GM18502 (cell line): ENCODE measurements around the gene GEMIN5.

Source experiments
- ATAC-seq: cut with Tn5 transposase; IDR thresholded peaks from one replicate; pipeline ENCODE4 v1.9.1; 2021; ENCODE audit warnings: mild to moderate bottlenecking; ENCODE audit not compliant: unreplicated experiment, poor library complexity

The GEMIN5 gene

DNA sequence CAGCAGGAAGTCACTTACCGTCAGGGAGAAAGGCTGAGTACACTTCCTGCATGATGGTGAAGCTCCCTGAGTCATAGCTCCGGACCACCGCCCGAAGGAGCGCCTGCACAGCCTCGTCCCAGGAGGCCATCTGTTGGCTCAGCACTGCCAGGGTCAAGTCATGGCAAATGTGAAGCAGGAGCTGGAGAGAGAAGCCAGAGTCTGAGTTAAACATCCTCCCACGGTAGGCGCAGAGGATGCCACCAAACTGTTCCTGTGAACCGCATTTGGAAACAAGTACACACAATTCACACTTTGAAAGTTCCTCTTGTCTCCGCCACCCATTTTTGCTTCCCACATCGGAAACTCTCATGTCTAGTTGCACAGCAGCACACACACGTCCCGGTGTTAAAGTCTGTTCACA, 45.6 kb downstream of the GEMIN5 start:
- no peak for ATAC-seq

DNA sequence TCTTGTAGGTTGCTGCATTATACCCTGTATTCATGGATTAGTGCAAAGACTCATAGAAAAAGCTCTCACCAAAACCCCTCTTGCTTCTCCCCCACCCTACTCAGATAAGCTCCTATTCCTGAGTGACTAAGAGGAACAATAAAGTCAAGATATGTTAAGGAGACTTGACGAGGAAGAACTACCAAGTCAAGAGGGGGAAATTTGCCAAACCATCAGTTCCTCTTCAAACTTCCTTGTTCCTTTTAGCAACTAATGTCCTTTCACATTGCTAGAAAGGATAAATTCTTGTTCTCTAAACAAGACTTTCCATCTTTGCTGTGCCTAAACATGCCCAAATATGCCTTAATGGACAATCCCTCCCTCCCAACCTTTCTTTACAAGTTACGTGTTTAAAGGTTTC, 52.6 kb downstream of the GEMIN5 start:
- ATAC-seq, result no peak

DNA sequence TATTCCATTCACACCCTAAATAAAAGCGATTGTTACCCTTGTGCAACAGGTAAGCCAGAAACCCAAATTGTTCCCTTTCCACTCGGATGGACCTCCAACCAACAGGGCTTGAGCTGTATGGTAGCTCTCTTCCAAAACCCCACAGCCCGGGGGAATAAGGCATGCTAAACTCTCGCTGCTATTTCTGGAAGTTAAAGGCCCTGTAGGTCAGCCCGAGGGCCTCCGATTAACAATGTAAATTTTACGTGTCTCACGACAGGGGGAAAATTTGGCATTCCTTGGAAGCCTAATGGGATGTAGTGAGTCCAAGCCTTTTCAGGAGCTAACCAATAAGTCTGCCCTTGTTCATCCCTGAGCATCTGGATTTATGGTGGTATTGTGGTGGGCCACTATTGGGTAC, 53.6 kb downstream of the GEMIN5 start:
- no peak for ATAC-seq

DNA sequence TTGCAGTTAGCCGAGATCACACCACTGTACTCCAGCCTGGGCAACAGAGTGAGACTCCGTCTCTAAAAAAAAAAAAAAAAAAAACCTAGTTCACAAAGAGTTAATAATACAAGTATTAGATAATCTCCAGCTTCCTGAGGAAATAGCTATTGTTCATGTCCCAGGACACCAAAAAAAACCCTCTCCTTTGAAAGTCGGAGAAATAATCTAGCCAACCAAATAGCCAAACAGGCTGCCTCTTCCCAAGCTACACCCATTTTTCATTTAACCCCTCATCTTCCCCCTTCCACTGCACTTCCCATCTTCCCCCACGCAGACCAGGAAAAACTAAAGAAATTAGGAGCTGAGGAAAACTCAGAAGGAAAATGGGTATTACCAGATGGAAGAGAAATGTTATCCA, 56.0 kb downstream of the GEMIN5 start:
- ATAC-seq, result no peak

DNA sequence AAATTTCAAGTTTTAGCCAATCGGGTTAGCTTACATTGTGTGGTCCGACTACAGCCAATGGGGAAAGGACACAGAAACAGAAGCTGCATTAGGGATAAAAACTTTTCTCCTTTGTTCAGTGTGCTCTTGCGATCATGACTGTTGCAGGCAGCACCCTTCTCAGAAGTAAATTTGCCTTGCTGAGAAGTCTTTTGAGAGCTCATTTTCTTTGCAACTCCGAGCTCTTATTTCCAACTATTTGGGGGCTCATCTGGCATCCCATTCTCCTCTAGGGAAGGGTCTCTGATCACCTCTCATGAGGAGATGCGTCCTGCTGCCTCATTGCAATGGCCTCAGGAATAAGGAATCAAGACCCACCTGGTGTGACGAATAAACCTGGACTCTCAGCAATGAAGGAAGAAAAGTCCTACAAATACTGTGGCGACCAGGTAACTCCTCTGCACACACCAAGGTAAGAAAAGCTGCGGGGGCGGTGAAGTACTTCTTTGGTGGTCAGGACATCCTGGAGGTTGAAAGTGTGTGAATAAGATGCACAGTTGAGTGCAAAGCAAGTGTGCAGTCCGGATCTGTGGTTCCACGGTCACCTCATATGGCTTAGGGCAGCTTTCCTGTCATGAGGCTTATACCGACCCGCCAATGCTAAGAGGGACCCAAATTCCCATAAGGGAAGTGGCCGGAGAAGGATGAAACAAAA, 59.2 kb downstream of the GEMIN5 start:
- ATAC-seq, result no peak

DNA sequence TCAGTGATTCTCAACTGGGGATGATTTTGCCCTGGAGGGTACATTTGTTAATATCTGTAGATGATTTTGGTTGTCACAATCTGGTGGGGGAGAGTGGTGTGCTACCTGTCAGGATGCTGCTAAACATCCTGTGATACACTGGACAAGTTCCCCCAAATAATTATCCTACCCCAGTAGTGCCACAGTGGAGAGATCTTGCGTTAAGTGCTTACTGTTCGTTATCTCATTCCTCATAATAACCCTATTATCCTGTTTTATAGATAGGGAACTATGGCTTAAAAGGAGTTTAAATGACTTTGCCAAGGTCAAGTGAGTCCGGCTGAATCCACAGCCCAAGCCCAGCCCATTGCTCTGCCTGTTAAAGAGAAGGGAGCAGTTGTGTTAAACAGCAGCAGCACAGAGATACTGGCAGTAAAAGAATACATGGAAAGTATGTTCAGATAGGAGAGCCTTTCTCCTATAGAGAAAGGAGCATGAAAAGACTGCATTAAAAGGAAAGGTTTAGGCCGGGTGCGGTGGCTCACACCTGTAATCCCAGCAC, 64.2 kb downstream of the GEMIN5 start:
- no peak for ATAC-seq

DNA sequence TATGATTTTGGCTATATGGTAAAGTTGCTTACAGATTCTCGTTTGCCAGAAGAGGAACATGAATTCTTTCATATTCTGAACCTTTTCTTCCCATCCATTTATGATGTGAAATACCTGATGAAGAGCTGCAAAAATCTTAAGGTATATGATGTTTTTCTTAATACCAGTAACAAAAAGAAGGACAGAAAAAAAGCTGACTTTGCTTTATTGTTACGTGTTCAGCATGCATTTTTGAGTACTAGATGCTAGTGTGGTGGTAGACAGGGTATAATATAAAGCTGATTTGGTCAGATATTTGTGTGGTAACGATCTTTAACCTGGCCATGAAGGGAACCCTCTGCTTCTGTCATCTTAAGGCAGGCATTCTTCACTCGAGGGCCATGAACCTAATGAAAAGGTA, 66.3 kb downstream of the GEMIN5 start:
- no peak for ATAC-seq

DNA sequence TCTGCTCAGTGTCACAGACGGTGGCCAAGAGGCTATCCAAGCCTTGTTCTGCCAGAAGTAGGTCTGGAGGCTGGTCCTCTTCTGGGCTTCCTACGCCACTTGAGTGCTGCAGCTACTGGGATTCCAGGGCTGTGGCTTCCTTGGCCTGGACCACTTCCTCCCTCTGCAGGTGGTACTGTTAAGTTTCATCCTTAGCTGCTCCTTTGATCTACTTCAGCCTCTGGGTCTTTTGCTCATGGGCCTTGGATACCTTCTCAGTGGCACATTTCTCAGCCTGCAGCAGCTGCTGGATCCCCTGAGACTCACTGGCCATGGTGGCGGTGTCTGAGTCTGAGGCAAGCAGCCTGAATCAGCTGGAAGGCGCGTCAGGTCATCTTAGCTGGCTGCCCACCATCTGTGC, 69.3 kb downstream of the GEMIN5 start:
- no peak for ATAC-seq

DNA sequence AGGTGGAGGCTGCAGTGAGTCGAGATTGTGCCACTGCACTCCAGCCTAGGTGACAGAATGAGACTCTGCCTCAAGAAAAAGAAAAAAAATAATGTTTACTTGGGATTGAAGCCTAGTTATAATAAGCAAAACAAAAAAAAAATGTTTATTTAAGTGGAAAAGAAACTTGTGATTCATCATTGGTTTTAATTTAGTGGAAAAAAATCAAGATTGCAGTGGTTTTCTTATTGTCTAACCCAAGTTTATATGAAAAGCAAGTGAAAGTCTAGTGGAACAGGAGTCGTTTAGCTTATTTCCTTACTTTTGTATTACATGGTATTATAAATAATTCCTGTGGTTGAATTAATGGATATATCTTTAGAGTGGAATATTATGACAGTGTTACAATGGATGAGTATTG, 71.2 kb downstream of the GEMIN5 start:
- ATAC-seq, result no peak

DNA sequence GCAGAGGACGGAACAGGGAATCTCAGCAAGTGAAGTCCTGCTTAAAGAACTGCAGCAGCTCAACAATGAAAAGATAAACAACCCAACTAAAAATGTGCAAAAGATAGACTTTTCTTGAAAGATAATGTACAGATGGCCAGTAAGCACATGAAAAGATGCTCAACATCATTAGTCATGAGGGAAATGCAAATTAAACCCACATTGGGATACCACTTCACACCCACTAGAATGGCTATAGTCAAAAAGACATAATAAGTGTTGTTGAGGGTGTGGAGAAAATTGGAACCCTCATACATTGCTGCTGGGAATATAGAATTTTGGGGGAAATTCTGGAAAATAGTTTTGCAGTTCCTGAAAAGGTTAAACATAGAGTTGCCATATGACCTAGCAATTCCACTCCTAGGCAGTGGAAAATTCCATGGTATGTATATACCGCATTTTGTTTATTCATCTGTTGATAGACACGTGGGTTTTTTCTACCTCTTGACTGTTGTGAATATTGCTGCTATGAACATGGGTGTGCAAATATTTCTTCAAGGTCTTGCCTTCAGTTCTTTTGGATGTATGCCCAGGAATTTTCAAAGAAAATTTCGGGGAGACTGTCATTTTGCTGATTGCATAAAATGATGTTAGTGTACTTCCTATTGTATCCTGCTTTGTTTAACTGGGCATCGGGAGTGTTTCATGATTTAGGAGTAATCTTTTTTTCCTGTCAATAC, 72.4 kb downstream of the GEMIN5 start:
- ATAC-seq, result no peak

DNA sequence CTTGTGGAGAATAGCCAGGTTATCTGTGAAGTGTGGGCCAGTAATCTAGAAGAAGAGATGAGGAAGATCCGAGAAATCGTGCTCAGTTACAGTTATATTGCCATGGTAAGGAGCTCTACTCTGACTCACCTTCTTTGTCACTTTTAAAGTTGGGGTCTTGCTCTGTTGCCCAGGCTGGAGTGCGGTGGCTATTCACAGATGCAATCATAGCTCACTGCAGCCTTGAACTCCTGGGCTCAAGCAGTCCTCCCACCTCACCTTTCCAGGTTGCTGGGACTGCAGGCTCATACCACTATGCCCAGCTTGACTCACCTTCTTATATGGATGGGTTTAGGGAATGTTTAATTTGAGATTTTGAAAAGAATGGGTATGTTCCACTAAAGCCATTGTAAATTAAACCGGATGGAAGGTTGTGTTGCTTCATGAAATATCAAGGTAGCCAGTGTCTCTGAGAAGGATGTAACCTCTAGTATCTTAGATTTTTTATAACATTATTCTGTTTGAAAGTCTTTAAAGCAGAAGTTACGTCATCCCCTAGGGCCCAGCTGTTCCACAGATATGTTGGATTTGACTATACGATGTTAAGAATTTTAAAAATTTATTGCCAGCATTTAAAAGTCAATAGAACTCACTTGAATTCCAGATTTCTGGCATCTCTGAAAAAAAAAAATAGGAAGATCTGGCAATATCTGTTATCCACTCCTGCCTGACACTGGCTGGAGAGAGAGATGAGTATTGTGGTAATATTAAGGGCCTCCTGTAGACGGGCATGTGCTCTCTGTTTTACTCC, 74.5 kb downstream of the GEMIN5 start:
- no peak for ATAC-seq

DNA sequence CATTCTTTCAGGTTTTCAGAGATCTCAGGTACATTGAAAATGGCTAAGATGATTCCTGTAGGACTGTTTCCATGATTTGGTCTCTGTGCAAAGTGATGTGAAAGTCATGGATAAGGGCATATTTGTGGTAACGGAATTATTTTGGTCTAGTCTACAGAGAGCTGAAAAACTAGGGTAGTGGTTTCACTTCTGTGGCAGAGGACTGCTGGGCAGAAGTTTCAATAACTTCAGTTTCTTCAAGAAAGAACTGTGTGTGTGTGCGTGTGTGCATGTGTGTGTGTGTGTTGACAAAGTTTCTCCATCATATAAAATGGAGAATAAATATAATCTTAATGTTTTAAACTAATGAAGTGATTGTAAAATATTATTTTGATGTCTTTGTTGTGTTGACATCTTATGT, 75.2 kb downstream of the GEMIN5 start:
- no peak for ATAC-seq

DNA sequence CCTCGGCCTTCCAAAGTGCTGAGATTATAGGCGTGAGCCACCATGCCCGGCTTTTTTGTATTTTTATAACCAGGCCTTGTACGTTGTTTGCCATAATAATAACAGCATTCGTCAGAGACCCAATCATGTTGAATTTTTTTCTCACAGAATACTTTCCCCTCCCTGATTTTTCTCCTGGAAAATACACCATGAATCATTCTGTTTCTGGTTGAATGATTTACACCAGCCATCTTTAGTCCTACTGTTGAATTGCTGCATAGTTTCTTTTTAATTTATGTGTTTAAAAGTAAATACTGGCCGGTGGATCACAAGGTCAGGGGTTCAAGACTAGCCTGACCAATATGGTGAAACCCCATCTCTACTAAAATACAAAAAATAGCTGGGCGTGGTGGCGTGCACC, 76.1 kb downstream of the GEMIN5 start:
- no peak for ATAC-seq

DNA sequence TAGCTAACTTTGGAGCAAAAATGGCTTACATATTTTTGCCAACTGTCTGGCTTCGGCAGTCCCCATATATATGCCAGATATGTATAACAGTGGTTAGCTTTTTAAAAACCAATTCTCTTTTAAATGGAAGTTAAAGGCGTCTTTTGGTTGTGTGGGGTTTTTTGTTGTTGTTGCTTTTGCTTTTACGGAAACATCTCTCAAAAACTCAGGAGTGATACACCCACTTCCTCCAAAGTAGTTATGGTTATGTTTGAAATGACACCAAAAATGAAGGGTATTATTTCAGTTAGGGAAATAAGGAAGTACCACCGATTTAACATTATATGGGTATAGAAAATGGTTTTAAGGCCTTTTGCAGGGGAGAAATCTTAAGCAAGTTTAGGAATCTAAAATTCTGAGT, 77.2 kb downstream of the GEMIN5 start:
- ATAC-seq, result no peak

DNA sequence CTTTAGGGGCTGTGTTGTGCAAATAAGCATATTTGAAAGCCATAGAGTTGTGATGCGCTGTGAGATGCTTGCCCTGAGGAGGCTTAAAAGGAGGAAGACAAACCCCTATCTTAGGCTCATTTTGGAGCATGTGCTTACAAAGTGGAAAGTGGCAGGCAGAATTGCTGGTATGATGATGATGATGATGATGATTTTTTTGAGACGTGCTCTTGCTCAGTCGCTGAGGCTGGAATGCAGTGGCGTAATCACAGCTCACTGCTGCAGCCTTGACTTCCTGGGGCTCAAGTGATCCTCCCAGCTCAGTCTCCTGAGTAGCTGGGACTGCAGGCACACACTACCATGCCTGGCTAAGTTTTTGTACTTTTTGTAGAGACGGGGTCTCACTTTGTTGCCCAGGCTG, 77.9 kb downstream of the GEMIN5 start:
- ATAC-seq, result no peak

DNA sequence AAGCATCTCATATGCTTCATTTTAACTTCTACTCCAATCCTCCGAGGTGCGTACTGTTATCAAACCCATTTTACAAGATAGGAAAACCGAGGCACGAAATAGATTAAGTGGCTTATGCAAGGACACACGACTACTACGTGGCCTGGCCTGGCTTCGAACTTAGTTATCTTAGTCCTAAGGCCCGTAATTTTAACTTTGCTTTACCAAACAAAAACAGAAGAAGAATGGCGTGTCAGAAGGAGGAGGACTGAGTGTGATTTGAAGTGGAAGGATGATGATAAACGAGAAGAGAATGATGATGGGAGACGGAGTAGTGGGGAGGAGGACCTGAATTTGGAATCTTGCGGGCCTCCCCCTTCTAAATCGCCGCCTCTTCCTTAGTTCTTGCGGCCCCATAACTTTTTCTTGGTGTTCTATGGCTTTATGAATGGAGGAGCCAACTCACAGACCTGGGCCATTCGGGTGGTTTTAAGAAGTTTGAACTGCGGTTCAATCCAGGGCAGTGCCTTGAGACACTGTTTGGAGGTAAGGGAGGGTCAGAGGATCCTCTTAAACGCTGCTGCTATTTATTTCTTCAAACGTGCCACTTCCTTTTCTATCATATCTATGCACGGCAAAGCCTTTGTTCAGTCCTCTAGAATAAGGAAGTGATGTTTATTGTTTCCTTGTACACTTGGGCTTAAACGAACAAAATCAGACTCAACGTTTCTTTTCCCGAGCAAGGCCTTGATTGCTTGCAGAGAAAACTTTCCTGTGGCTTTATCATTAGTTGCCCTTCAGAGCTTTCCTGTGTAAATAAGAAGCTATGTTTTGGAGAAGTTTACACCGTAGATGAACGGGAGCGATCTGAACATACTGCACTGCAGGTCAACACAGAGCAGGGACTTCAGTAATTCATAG, 78.8 kb downstream of the GEMIN5 start:
- ATAC-seq, result peak; percentile 18

DNA sequence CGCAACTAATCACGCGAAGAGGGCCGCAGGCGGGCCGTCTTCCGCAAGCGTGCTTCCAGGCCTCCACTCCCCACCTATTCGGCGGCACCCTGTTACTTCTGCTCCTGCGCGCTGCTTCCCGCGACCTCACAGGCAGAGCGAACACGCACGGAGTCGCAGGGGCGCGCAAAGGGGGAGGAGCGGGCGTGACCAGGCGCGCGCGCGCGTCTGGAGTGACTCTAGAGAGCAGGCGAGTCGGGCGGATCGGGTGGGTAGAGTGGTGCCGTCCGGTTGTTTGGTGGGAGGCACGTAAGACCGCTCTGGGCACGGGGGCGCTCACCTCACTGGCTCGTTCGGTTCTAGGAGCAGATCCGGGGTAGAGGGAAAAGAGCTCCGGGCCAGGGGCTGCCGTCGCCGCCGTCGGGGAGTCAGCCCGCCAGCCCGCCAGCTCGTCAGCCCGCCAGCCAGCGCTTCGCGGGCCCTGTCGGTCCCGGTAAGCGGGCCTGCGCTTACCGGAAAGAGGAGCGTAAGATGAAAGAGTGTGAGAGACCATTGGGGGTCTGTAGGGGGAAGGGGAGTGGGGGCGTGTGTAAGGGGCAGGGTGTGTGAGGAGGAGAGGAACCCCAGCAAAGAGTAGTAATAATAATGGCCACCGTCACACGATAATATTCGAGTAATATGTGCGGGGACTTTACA, 79.6 kb downstream of the GEMIN5 start, which contains the start of gene CNOT8:
Gene CNOT8, plus strand, starts transcription at position 331 of the 675 bp plus-strand sequence. CDS start 4,652 bp downstream, outside the sequence.
- ATAC-seq, result peak; percentile 77

DNA sequence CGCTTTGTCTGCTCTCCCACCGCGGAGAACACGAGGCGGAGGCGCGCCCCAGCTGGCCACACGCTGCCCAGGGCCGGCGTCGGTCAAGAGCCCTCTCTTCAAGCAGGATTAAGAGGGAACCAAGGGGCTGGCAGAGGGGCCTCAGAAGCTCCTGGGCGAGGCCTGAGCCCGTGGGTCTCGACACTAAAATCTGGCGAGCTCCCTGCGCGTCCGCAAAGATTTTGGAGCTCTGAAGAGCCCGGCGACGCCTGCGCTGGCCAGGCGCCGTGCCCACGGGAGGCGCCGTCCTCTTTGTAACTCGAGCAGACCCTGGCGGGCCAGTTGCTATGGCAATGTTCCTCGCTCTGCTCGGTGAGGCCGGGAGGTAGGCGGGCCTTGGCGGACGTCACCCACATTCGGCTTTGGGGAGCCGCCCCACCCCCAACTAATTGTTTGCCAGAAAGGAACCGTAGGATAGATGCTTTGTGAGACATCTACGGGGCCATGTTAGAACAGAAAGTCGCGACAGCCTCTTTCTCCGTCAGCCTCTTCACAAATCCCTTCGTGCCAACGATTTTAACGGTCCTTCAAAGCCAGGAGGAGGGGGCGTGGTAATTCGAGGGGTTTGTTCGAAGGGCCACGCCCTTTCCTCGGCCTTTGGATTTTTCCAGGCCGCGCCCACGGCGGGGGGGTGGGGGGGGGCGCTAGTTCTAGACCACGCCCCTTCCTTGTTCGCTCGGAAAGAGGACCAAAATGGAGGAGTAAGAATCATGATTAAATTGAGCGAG, 80.3 kb downstream of the GEMIN5 start:
- peak; percentile 67 for ATAC-seq

DNA sequence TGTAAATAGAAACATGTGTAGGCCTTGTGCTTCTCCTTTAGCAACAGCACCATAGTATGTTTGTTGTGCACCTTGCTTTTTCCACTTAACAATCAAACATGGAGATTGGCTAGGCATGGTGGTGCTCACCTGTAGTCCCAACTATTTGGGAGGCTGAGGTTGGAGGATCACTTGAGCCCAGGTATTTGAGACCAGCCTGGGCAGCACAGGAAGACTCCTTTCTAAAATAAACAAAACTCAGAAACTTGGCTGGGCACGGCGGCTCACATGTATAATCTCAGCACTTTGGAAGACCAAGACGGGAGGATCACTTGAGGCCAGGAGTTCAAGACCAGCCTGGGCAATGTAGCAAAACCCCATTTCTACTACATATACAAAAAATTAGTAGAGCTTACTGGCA, 86.7 kb downstream of the GEMIN5 start:
- no peak for ATAC-seq
